Measurements from ENCODE around the gene HLA-DMB.

Gene HLA-DMB

GRCh38 chr6:32931211-32931610 is 9.6 kb downstream of the HLA-DMB start:
- in situ Hi-C loops (cut with MboI; ENCODE audit: low sequenced_read_pairs): no loop called here

GRCh38 chr6:32922083-32922482 is 18.7 kb downstream of the HLA-DMB start:
- in situ Hi-C loops (cut with MboI; ENCODE audit: low sequenced_read_pairs): no loop called here

DNA sequence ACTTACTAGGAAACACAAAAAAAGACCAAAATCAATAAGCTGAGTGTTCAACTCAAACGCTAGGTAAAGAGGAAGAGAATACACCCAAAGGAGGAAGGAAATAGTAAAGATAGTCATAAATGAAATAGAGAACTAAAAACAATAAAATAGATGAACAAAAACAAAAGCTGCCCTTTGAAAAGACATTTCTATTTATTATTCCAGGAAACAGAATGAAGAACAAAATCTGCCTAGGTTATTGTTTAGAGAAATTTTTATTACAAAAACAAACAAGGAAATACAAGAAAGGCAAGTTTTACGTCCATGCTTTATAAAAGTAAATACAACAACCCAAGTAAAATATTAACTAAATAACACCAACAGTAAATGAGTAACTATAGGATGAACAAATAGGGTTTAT is 20.1 kb downstream of the HLA-DMB start:
- in situ Hi-C loops (cut with MboI; ENCODE audit: low sequenced_read_pairs): no loop called here

DNA sequence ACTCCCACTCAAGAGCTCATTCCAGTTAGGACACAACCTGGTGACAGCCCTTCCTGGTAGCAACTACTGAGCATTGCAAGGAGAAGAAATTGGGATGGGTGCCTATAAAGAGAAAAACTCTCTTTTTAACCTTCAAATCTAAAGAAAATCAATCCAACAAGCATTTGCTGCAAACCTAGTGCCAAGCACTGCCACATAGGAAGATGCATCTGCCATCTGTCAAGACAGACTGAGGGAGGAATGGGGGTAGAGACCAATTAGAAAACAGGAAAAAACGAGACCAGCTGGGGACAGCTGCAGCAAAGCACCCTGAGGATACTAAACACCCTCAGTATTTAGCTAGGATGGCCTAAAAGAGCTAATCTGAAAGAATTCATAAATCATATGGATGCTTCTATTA is 27.9 kb downstream of the HLA-DMB start:
- in situ Hi-C loops (cut with MboI; ENCODE audit: low sequenced_read_pairs): no loop called here

DNA sequence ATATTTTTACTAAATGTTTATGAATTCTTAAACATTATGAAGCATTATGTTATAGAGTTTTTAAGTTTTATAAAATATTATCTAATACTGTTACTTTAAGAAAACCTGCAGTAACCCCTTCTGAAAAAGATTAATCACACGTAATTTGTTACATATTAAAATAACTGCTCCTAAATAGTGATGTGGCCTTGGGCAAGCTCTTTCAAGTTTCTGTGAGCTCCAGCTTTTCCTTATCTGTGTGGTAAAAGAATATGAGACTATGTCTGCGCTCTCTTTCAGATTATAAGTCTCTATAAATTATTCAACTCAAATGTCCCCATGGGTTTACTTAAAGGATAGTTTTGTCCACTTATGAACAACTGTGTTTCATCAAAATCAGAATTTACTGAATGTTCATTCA is 31.9 kb downstream of the HLA-DMB start:
- in situ Hi-C loops (cut with MboI; ENCODE audit: low sequenced_read_pairs): no loop called here

GRCh38 chr6:32906539-32906938 is 34.3 kb downstream of the HLA-DMB start:
- in situ Hi-C loops (cut with MboI; ENCODE audit: low sequenced_read_pairs): no loop called here

DNA sequence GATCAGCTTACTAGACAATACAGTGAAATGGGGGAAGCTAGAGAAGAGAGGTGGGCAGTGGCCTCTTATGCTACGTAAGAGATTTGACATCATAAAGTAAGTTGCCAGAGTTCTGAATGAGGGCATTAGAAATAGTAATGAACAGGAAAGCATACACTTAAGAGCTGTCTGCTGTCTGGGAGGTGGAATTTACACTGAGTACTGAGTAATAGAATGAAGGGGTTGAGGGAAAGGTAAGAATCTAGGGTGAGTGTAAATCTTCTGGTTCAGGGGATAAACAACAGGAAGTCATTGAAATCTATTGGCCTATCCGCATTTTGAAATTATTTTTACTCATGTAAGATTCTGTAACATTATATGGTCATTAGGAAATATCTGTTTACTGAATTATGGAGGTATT is 35.8 kb downstream of the HLA-DMB start:
- in situ Hi-C loops (cut with MboI; ENCODE audit: low sequenced_read_pairs): no loop called here

GRCh38 chr6:32903952-32904351 is 36.9 kb downstream of the HLA-DMB start:
- in situ Hi-C loops (cut with MboI; ENCODE audit: low sequenced_read_pairs): no loop called here

- in situ Hi-C loops (cut with MboI; ENCODE audit: low sequenced_read_pairs): loop anchor here (25.0 kb wide), 1 partner anchor 92 kb away; no protein-coding TSS in a partner anchor
Measured at GRCh38 chr6:32895006-32895345, 45.9 kb downstream of the HLA-DMB start.

- in situ Hi-C loops (cut with MboI; ENCODE audit: low sequenced_read_pairs): loop anchor here (25.0 kb wide), 1 partner anchor 93 kb away; no protein-coding TSS in a partner anchor
Measured at GRCh38 chr6:32894085-32895005, 46.5 kb downstream of the HLA-DMB start.

- in situ Hi-C loops (cut with MboI; ENCODE audit: low sequenced_read_pairs): loop anchor here (25.0 kb wide), 1 partner anchor 96 kb away; no protein-coding TSS in a partner anchor
Measured at GRCh38 chr6:32890831-32891230, 50.0 kb downstream of the HLA-DMB start.

GRCh38 chr6:32889533-32889932 is 51.3 kb downstream of the HLA-DMB start:
- in situ Hi-C loops (cut with MboI; ENCODE audit: low sequenced_read_pairs): loop anchor here (25.0 kb wide), 1 partner anchor 98 kb away; no protein-coding TSS in a partner anchor

DNA sequence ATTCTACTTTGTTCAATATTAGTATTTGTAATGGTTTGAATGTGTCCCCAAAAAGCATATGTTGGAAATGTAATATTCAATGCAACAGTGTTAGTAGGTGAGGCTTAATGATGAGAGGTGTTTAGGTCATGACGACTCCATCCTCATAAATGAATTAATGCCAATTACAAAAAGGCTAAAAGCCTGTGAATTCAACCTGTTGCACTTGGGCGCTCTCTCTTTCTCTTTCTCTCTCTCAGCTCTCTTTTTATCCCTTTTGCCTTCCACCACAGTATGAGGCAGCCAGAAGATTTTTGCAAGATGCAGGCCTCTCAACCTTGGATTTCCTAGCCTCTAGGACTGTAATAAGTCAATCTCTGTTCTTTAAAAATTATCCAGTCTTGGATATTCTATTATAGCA is 52.3 kb downstream of the HLA-DMB start:
- in situ Hi-C loops (cut with MboI; ENCODE audit: low sequenced_read_pairs): loop anchor here (25.0 kb wide), 1 partner anchor 99 kb away; no protein-coding TSS in a partner anchor

- in situ Hi-C loops (cut with MboI; ENCODE audit: low sequenced_read_pairs): loop anchor here (25.0 kb wide), 1 partner anchor 100 kb away; no protein-coding TSS in a partner anchor
Measured at GRCh38 chr6:32887616-32888015, 53.2 kb downstream of the HLA-DMB start.

DNA sequence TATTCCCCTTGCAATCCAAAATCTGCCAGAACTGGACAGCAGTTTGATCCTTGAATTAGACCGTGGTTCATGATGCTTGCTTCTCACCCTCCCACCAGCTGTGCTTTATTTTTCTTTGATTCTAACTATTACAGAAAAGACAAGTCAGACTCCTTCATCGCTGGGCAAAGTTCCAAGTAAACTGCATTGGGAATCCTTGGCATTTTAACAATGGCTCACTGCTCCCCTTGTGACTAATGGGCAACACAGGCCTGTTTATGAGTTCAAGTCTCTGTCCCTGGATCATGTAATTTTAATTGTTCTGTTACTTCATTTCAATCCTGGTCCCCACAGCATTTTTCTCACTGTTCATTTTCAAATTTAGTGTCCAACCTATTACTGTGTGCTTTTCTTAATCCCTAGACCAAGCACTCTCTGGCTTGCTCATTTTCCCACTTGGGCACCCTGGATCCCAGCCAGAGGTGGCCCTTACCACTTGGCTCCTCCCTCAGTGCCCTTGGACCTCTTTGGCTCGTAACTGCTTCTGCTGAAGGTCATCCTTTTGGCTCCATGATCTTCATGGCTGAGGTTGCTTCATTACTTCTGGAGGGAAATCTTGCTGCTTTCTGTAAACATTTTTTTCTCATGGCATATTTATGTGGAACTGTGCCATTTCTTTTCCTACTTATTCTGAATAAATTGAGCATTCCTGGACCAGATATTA is 54.0 kb downstream of the HLA-DMB start:
- in situ Hi-C loops (cut with MboI; ENCODE audit: low sequenced_read_pairs): loop anchor here (25.0 kb wide), 1 partner anchor 100 kb away; no protein-coding TSS in a partner anchor

- in situ Hi-C loops (cut with MboI; ENCODE audit: low sequenced_read_pairs): loop anchor here (25.0 kb wide), 1 partner anchor 102 kb away; no protein-coding TSS in a partner anchor
Measured at GRCh38 chr6:32885698-32886286, 55.0 kb downstream of the HLA-DMB start.
